Muscle of leg (tissue), 11 donors: Measurements from ENCODE around the gene EPB41L3. TPM values are rescaled to one million over a fixed set of nuclear protein-coding genes. Genes with fewer than 3 reads are reported as not detected.

Source experiments
- DNase-seq: peaks from one replicate; pipeline ENCODE4 v3.0.0; 2013
- H3K27ac ChIP-seq: one replicate; pipeline ENCODE4 v1.5.1; 2013; ENCODE audit warnings: mild to moderate bottlenecking, low read length, control low read depth
- H3K27me3 ChIP-seq: one replicate; pipeline ENCODE4 v1.6.1; 2013; ENCODE audit warnings: low read length; ENCODE audit not compliant: control insufficient read depth, insufficient read depth
- H3K36me3 ChIP-seq: one replicate; pipeline ENCODE4 v1.6.1; 2013; ENCODE audit warnings: low read length; ENCODE audit not compliant: control insufficient read depth, insufficient read depth
- H3K4me1 ChIP-seq: one replicate; pipeline ENCODE4 v1.6.1; 2013; ENCODE audit warnings: low read length; ENCODE audit not compliant: control insufficient read depth, insufficient read depth
- H3K4me3 ChIP-seq: one replicate; pipeline ENCODE4 v1.5.1; 2013; ENCODE audit warnings: low read length, control low read depth
- H3K9me3 ChIP-seq: replicated peaks from 2 replicates; pipeline ENCODE4 v1.6.1; 2013; ENCODE audit warnings: low read depth, low read length; ENCODE audit not compliant: control insufficient read depth
- WGBS: methylation state at CpG from one replicate; pipeline ENCODE4 v1.1.5; 2013; ENCODE audit warnings: missing lambda C conversion rate; ENCODE audit not compliant: insufficient coverage; 5-methylcytosine and 5-hydroxymethylcytosine counted together
- polyA plus RNA-seq, 8 donors: library from polyadenylated mRNA; unstranded; fragments of 120-200 nt; gene quantifications; one replicate each; pipeline versions ENCODE4 v1.2.1 to v1.2.3, GENCODE V29; 2013; ENCODE audit warnings: inconsistent platforms in 1 of 8, low replicate concordance in 1 of 8; ENCODE audit not compliant: insufficient read length in 8 of 8, insufficient read depth in 1 of 8
- total RNA-seq: library from RNA; stranded (reverse); fragments of 120-200 nt; gene quantifications from one replicate; pipeline ENCODE4 v1.2.4, GENCODE V29; 2013

Gene EPB41L3
- total and polyA plus RNA-seq, 9 donors = 80.6 to 128 (median 117) TPM

DNA sequence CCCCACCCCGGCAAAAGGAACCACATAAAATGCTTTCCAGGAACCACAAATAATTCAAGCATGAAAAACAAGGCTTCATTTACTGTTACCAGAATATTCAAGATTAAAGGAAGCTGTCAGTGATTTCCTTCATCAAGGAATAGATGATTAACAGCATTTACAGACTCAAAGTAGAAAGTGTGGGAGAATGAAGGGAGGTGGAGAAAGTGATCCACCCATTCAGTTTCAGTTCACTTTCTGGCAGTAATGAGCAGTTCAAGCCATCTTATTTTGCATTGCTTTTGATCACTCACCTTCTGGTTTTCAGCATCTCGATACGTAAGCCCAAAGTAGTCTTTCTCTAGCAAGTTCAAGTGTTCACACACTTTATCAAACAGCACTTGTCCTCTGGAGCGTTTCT, 99.0 kb downstream of the EPB41L3 start:
- no peaks in the 10 kb centered on the region for H3K27me3 ChIP-seq
- 86% methylated on average over 2 of the region's 4 CpGs for WGBS
- no peak for DNase-seq

DNA sequence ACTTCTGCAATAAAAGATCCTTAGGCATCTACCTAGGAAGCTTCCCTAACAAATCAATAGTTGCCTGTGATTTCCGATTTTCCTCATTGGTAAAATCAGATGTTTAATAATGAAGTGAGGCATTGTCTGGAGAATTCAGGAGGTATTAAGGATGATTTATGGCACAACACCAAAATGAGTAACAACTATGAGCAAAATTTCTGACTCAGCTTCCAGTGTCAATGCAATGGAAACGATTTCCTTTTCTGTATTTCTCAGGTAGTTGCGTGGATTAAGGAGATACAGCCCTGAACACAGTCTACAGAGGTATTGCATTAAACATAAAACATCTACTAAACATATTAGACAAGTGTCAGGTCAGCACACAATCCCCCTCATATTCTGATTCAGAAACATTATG, 99.5 kb downstream of the EPB41L3 start:
- WGBS = no CpG with 5 or more reads among the region's 3 CpGs
- H3K4me1 ChIP-seq = peaks cover 2% of the 10 kb centered on the region
- H3K27me3 ChIP-seq = no peaks in the 10 kb centered on the region
- no peak for DNase-seq
- no peaks in the 10 kb centered on the region for H3K36me3 ChIP-seq
- no peak overlapping the region for H3K27ac ChIP-seq
- H3K4me3 ChIP-seq = no peak overlapping the region
- no peaks in the 10 kb centered on the region for H3K9me3 ChIP-seq

More for the DNA sequence above, 99.0 kb downstream of the EPB41L3 start:
- H3K27ac ChIP-seq = no peak overlapping the region
- no peaks in the 10 kb centered on the region for H3K36me3 ChIP-seq
- peaks cover 2% of the 10 kb centered on the region for H3K4me1 ChIP-seq
- no peak overlapping the region for H3K4me3 ChIP-seq
- H3K9me3 ChIP-seq = no peaks in the 10 kb centered on the region

- no peaks in the 10 kb centered on the region for H3K27me3 ChIP-seq
- peaks cover 3% of the 10 kb centered on the region for H3K36me3 ChIP-seq
- no peak overlapping the region for H3K4me3 ChIP-seq
- WGBS = no CpG with 5 or more reads among the region's 3 CpGs
- no peaks in the 10 kb centered on the region for H3K9me3 ChIP-seq
- peak; percentile 87 for DNase-seq
- H3K27ac ChIP-seq = peak overlapping the region; percentile 67
- H3K4me1 ChIP-seq = peaks cover 2% of the 10 kb centered on the region
These were observed 103.7 kb downstream of the EPB41L3 start for GRCh38 chr18:5439986-5440696.

DNA sequence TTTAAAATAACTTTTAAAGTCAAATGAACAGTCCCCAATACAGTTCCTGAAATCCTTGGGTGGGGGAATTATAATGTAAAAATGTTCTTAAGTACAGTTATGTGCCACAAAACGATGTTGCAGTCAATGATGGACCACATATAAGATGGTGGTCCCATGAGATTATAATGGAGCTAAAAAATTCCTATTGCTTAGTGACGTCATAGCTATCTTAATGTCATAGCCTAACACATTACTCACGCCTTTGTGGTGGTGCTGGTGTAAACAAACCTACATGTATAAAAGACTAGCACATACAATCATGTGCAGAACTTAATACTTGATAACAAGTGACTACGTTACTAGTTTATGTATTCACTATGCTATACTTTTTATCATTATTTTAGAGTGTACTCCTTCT, 109.4 kb downstream of the EPB41L3 start:
- WGBS = no CpG with 5 or more reads among the region's 4 CpGs

DNA sequence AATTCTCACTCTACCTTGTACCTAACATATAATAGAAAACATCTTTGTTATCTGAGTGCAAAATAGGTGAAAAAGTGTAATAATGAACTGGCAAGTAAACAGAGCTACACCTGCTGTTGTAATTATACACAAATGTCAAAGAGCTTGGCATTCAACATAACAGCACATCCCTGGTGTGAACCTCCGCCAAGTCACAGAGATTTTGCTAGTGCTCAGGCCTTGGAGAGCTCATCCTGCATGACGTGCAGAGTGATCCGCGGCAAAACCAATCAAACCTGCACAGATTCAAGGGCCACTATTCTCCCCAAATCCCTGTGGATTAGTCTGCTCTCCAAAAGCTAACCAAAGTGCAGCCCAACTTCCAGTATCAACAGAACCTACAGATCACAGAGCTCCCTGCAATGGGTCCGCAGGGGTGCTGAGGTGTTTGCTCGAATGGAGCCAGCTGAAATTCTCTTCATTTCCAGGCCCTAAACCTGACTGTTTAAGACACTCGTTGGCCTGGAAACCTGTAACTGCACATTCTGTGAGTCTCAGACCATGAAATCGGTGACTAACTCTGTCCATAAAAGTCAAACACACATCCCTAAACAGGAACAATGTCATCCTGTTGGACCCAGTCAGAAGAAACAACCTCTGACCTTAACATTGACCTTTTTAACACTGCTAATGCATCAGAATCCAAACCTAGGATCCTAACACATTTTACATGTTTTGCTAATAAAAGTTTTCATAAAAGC, 111.8 kb downstream of the EPB41L3 start:
- no peak for DNase-seq
- Histone ChIP-seq H3K27me3 (no peaks in the 10 kb centered on the region), H3K36me3 (peaks cover 13% of the 10 kb centered on the region), H3K4me3 (no peak overlapping the region), H3K4me1 (no peaks in the 10 kb centered on the region), H3K9me3 (no peaks in the 10 kb centered on the region), H3K27ac (no peak overlapping the region)
- 60% methylated on average over 5 of the region's 8 CpGs for WGBS

More for the DNA sequence above, 109.4 kb downstream of the EPB41L3 start:
- Histone ChIP-seq H3K4me1 (no peaks in the 10 kb centered on the region), H3K36me3 (peaks cover 13% of the 10 kb centered on the region), H3K9me3 (no peaks in the 10 kb centered on the region), H3K4me3 (no peak overlapping the region), H3K27ac (no peak overlapping the region), H3K27me3 (no peaks in the 10 kb centered on the region)
- no peak for DNase-seq

DNA sequence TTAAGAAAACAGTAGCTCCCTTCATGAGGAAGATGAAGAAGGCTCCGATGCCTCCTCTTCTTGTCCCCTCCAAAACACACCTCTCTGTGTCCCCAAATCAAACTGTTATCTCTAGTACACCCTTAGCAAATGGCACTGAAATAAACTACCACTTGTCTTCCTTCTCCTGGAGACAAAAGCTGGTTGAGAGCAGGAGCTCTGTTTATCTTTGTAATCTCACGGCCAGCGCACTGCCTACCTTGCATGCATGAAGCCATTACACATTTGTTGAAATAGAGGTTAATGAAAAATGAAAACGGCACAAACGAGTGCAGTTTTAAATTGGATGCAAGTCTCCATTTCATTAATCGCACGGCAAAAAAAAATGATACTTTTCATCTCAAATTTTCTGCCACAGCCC, 113.7 kb downstream of the EPB41L3 start:
- H3K4me3 ChIP-seq = no peak overlapping the region
- H3K9me3 ChIP-seq = no peaks in the 10 kb centered on the region
- WGBS = 90% methylated on average over 2 of the region's 7 CpGs
- DNase-seq = no peak
- H3K27me3 ChIP-seq = no peaks in the 10 kb centered on the region
- peaks cover 10% of the 10 kb centered on the region for H3K36me3 ChIP-seq
- H3K27ac ChIP-seq = no peak overlapping the region
- H3K4me1 ChIP-seq = no peaks in the 10 kb centered on the region

DNA sequence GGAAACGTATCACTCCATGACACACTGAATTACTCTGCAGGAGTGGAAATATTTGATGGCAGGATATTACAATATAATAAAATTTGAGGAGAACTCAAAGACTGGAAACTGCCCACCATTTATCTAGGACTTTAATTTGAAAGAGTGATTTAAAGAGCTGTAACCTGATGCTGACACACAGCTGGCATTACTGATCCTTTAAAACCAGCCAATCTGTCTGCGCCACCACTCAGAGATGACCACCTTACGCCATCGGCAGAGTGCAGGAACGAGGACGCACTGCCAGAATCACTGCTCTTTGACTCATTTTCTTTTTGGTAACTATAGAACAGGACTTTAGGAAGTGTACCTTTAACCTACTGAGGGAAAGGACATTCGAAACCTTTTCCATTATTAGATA, 114.1 kb downstream of the EPB41L3 start:
- 70% methylated on average over 3 of the region's 7 CpGs for WGBS

GRCh38 chr18:5425721-5426120, 118.1 kb downstream of the EPB41L3 start:
- H3K27me3 ChIP-seq = no peaks in the 10 kb centered on the region
- 73% methylated on average over 2 of the region's 2 CpGs for WGBS

More for the DNA sequence above, 114.1 kb downstream of the EPB41L3 start:
- no peak overlapping the region for H3K27ac ChIP-seq
- peaks cover 10% of the 10 kb centered on the region for H3K36me3 ChIP-seq
- H3K4me3 ChIP-seq = no peak overlapping the region
- DNase-seq = peak; percentile 17
- H3K4me1 ChIP-seq = no peaks in the 10 kb centered on the region
- H3K9me3 ChIP-seq = no peaks in the 10 kb centered on the region
- no peaks in the 10 kb centered on the region for H3K27me3 ChIP-seq

GRCh38 chr18:5424903-5425664, 118.7 kb downstream of the EPB41L3 start:
- DNase-seq = peak; percentile 66
- WGBS = no CpG with 5 or more reads among the region's 6 CpGs

More at GRCh38 chr18:5425721-5426120, 118.1 kb downstream of the EPB41L3 start:
- H3K4me1 ChIP-seq = no peaks in the 10 kb centered on the region
- no peaks in the 10 kb centered on the region for H3K9me3 ChIP-seq
- peaks cover 5% of the 10 kb centered on the region for H3K36me3 ChIP-seq
- H3K4me3 ChIP-seq = no peak overlapping the region
- DNase-seq = no peak
- no peak overlapping the region for H3K27ac ChIP-seq

DNA sequence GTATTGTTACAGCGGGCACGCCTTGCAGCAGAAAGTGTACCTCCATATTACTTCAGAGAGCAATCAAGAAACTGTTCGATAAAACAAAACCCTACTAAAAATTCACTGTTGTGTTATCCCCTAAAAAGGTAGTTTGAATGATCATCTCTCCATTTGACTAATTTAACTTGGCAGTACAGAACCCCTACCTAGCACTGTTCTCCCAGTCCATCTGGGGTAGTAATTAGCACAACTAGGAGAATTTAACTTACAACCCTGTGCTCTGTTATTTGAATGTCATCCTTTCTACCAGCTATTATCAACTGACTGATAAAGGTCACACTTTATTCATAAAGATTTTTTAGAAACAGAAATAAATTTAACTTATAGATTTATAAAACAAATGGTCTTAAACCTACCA, 121.2 kb downstream of the EPB41L3 start:
- no peaks in the 10 kb centered on the region for H3K27me3 ChIP-seq
- WGBS = no CpG with 5 or more reads among the region's 3 CpGs
- no peak overlapping the region for H3K27ac ChIP-seq
- H3K4me1 ChIP-seq = no peaks in the 10 kb centered on the region
- DNase-seq = no peak
- peaks cover 12% of the 10 kb centered on the region for H3K36me3 ChIP-seq
- H3K9me3 ChIP-seq = no peaks in the 10 kb centered on the region
- no peak overlapping the region for H3K4me3 ChIP-seq

More at GRCh38 chr18:5424903-5425664, 118.7 kb downstream of the EPB41L3 start:
- peaks cover 5% of the 10 kb centered on the region for H3K36me3 ChIP-seq
- no peaks in the 10 kb centered on the region for H3K4me1 ChIP-seq
- no peak overlapping the region for H3K27ac ChIP-seq
- H3K27me3 ChIP-seq = no peaks in the 10 kb centered on the region
- H3K9me3 ChIP-seq = no peaks in the 10 kb centered on the region
- no peak overlapping the region for H3K4me3 ChIP-seq
